Prostate gland (tissue), 2 donors: ENCODE measurements around the gene RNF225. TPM values are rescaled to one million over a fixed set of nuclear protein-coding genes. Genes with fewer than 3 reads are reported as not detected.

Source experiments
- DNase-seq: peaks from one replicate; pipeline ENCODE4 v3.0.0-alpha.2; 2019; ENCODE audit warnings: low spot score
- H3K27ac ChIP-seq, 2 donors: fragments of 200-600 bp; sonication (generic); 2 replicates each; pipeline ENCODE4 v1.5.1; 2017 to 2019
- H3K27me3 ChIP-seq: fragments of 200-600 bp; sonication (generic); replicated peaks from 2 replicates; pipeline ENCODE4 v1.5.1; 2019; ENCODE audit not compliant: insufficient read depth
- H3K36me3 ChIP-seq, 2 donors: fragments of 200-600 bp; sonication (generic); 1 replicate in 1 of 2; 2 replicates in 1 of 2; pipeline versions ENCODE4 v1.5.1 to v1.8.1; 2017 to 2019
- H3K4me1 ChIP-seq: fragments of 200-600 bp; sonication (generic); replicated peaks from 2 replicates; pipeline ENCODE4 v1.5.1; 2019
- H3K4me3 ChIP-seq, 2 donors: fragments of 200-600 bp; sonication (generic); 2 replicates each; pipeline ENCODE4 v1.5.1; 2017 to 2019
- H3K9me3 ChIP-seq: fragments of 200-600 bp; sonication (generic); 2 replicates; pipeline ENCODE4 v1.5.1; 2017
- POLR2A ChIP-seq: fragments of 450-650 bp; IDR thresholded peaks from one replicate; pipeline ENCODE4 v1.6.1; 2016; ENCODE audit warnings: antibody characterized with exemption, mild to moderate bottlenecking
- POLR2AphosphoS5 ChIP-seq: sonication (generic); formaldehyde crosslinking; IDR thresholded peaks from one replicate; pipeline ENCODE4 v1.6.1; 2017; ENCODE audit warnings: antibody characterized with exemption
- WGBS: methylation state at CpG from one replicate; pipeline ENCODE4 v1.1.5; 2018; 5-methylcytosine and 5-hydroxymethylcytosine counted together
- intact Hi-C: fragments of 100-400 bp; cut with DNase I; formaldehyde crosslinking; loops from one replicate; pipeline ENCODE4 v1.14.2; 2022
- total RNA-seq, 2 donors: library from RNA; depleted of rRNA; stranded (reverse); fragments of >200 nt; gene quantifications; one replicate each; pipeline ENCODE4 v1.1.0, GENCODE V29; 2016
- TF ChIP-seq, protein P1 (sequence below), 4 experiments: fragments of 200-600 bp in 2 of 4; fragments of 450-650 bp in 2 of 4; sonication (generic) in 2 of 4; IDR thresholded peaks; 1 replicate in 3 of 4; 2 replicates in 1 of 4; pipeline ENCODE4 v1.5.1; 2016 to 2019; ENCODE audit warnings: antibody characterized with exemption in 4 of 4, mild to moderate bottlenecking in 2 of 4, moderate library complexity in 2 of 4

Gene RNF225
- total RNA-seq, 2 donors from 2014 or later = 0.62 to 7.0 TPM

DNA sequence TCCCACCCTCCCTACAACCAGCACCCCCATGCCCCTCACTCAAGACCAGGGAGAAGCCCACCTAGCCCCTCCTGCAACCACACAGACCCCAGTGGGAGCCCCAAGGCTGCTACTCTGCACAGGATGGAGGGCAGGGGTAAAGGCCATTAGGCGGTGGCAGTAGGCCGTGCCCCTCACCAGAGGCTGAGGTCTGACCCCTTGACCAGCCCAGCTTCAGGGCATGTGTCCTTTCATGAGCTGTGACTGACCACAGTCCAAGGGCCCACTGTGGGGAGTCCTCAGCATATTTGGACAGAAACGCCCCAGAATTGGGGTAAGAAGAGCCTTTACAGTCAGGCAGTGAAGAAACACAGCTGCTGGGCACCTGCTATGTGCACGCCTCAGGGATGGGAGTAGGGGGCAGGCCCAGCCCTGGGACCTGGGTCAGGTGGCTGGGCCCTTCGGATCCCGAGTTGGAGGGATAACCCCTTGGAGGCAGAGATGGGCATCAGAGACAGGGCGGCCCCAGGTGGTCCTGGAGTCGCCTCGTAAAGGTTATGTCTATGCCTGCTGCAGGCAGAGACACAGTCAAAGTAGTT, 10.1 kb upstream of the RNF225 start:
- peak overlapping the region in 1 of 2 donors; percentile 67 for H3K4me3 ChIP-seq

DNA sequence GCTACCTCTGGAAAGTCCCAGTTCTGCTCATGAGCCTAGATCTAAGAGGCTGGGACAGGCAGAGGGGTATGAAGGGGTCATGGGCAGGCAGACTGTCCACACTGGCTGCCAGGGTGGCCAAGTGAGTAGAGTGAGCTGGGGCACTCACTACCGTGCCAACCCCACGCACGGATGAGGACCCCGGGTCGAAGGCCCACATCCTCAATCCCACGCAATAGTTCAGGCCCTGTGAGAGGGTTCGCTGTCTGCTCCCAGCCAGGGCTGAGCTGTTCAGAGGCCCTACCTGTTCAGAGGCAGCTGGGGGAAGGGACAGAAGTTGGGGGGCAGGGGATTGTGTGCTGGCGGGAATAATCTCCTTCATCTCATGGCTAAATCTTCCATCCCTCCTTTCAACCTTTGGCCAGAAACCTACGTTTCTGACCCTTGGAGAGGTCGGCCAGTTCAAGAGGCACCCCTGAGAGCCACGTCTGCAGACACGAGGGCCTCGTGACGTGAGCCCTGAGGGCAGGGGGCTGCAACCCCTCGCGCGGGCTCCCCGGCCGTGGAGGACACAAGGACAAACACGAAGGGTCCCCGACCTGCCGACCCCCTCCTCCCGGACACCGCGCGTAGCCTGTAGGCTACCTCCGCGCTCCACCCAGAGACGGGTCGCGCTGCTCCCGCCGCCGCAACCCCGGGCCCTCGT, 9.4 kb upstream of the RNF225 start:
- intact Hi-C loops = no loop called here
- TF ChIP-seq, protein P1, sequence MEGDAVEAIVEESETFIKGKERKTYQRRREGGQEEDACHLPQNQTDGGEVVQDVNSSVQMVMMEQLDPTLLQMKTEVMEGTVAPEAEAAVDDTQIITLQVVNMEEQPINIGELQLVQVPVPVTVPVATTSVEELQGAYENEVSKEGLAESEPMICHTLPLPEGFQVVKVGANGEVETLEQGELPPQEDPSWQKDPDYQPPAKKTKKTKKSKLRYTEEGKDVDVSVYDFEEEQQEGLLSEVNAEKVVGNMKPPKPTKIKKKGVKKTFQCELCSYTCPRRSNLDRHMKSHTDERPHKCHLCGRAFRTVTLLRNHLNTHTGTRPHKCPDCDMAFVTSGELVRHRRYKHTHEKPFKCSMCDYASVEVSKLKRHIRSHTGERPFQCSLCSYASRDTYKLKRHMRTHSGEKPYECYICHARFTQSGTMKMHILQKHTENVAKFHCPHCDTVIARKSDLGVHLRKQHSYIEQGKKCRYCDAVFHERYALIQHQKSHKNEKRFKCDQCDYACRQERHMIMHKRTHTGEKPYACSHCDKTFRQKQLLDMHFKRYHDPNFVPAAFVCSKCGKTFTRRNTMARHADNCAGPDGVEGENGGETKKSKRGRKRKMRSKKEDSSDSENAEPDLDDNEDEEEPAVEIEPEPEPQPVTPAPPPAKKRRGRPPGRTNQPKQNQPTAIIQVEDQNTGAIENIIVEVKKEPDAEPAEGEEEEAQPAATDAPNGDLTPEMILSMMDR (IDR thresholded peaks at IDR 0.05) = no peak
- TF ChIP-seq POLR2A (no peak), POLR2AphosphoS5 (no peak)
- Histone ChIP-seq H3K4me3 (peak overlapping the region; percentile 53 to 67), H3K27ac (peak overlapping the region; percentile 92 to 94), H3K36me3 (no peaks in the 10 kb centered on the region), H3K9me3 (no peaks in the 10 kb centered on the region), H3K27me3 (no peaks in the 10 kb centered on the region), H3K4me1 (peaks cover 12% of the 10 kb centered on the region)
- 9% methylated on average over 21 of the region's 36 CpGs for WGBS
- DNase-seq = no peak

More for the DNA sequence above, 10.1 kb upstream of the RNF225 start:
- Histone ChIP-seq H3K27me3 (no peaks in the 10 kb centered on the region), H3K9me3 (no peaks in the 10 kb centered on the region), H3K4me1 (peaks cover 12% of the 10 kb centered on the region), H3K27ac (peak overlapping the region; percentile 92 to 94), H3K36me3 (no peaks in the 10 kb centered on the region)
- TF ChIP-seq, protein P1 (IDR thresholded peaks at IDR 0.05) = no peak
- TF ChIP-seq POLR2A = no peak
- no peak for TF ChIP-seq POLR2AphosphoS5
- 63% methylated on average over 9 of the region's 9 CpGs for WGBS
- intact Hi-C loops = no loop called here
- no peak for DNase-seq

DNA sequence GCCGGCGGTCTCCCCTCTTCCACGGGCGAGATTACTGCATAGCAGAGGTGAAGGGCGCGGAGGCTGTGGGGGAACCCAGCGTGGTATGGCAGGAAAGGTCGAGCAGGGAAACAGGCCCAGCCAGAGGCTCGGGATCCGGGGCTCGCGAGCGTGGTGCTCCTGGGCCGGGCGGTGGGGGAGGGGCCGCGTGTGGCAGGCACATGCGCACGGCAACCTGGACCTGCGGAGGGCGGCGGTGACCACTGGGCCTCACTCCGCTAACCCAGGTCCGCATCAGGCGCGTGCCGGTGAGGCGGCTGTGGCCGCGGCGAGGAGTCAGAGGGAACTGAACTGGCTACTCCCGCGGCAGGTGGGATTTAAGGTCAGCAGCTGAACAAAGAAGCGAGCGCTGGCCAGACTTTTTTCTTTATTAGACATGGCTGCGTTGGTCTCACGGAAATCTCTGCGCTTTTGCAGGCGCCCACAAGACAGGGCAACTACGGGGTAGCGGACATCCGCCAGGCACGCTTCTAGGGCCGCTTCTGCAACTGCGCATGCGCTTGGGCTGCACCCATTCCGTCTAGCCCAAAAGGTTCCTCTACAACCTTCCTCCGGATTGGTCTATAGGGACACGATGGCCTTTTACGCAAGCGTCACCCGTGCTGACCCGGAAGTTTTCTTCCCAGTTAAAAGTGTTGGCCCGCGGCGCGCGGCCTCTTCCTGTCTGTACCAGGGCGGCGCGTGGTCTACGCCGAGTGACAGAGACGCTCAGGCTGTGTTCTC, 8.7 kb upstream of the RNF225 start, which contains the start of gene RPS5:
Gene RPS5 (plus strand): TSS at position 694 of the 762 bp plus-strand sequence. CDS start 869 bp downstream, outside the sequence.
- H3K27ac ChIP-seq = peak within 1 kb of the TSS; percentile 92 to 94
- no peaks in the 10 kb centered on the region for H3K36me3 ChIP-seq
- peak; percentile 95 for DNase-seq
- peak within 1 kb of the TSS; percentile 53 to 67 for H3K4me3 ChIP-seq
- H3K4me1 ChIP-seq = peaks cover 10% of the 10 kb centered on the region
- H3K9me3 ChIP-seq = no peaks in the 10 kb centered on the region
- intact Hi-C loops = no loop called here
- under 1% methylated on average over 58 of the region's 64 CpGs for WGBS
- TF ChIP-seq, protein P1 (IDR thresholded peaks at IDR 0.05) = peak in 2 of 4 experiments; percentile 7 to 12
- TF ChIP-seq POLR2A (peak; percentile 36), POLR2AphosphoS5 (peak; percentile 98)
- H3K27me3 ChIP-seq = no peaks in the 10 kb centered on the region

DNA sequence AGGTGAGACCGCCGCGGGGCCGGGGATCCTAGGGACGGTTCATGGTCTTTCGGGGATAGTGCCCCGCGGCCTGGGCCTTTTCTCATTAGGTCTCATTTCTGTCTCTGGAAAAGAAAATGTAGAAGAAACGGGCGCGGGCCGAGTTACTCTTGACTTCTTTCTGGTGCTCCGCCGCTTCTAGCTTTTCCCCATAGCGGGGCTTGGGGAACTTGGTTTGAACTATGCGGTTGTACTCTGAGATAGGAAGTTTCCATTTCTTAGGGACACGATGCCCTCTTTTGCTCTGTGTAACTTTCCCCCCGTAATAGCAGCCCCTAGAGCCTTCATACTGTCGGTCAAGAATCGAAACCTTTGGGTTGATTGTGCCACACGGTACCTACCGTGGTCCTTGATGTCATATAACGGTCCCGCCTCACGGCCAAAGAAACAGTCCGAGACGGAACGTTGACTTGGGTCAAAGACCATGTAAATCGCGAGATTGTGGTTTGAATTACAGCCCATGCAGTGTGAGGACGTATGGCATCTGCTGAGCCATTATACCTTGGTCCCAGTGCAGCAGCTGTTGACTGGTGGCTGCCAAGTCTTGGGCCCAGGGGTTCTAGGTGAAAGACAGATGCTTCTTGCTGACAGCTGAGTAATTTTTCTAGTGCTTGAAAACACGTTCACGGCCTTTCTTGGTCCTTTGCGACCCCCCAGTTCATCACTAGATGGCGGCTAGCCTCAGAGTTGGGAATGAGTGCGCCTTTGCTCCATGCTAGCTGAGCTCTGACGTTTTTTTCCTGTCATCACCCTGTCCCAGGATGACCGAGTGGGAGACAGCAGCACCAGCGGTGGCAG, 7.9 kb upstream of the RNF225 start:
- Histone ChIP-seq H3K4me3 (peak overlapping the region; percentile 53 to 67), H3K27me3 (no peaks in the 10 kb centered on the region), H3K4me1 (peaks cover 7% of the 10 kb centered on the region), H3K27ac (peak overlapping the region; percentile 92 to 94), H3K9me3 (no peaks in the 10 kb centered on the region), H3K36me3 (peaks cover 0 to under 1% of the 10 kb centered on the region in 2 donors)
- WGBS = 8% methylated on average over 39 of the region's 39 CpGs
- no peak for DNase-seq
- intact Hi-C loops = no loop called here
- TF ChIP-seq POLR2AphosphoS5 (no peak), POLR2A (no peak)
- TF ChIP-seq, protein P1 (IDR thresholded peaks at IDR 0.05) = no peak
